Germinal center (tissue), 1 donor: ENCODE data around the gene CEP83.
"Not testable (repeated sequence)": the region's sequence is repeated elsewhere in the genome, so short reads cannot be mapped to it uniquely, and the experiment has no call there.

Source experiments
- DNase-seq: peaks from one replicate; pipeline ENCODE4 v3.0.0; 2012; ENCODE audit warnings: mixed read lengths, low spot score

The CEP83 gene

GRCh38 chr12:94379479-94380113 lies 80.1 kb downstream of the CEP83 start:
- no peak for DNase-seq

GRCh38 chr12:94377599-94377998 lies 82.1 kb downstream of the CEP83 start:
- DNase-seq: no peak

GRCh38 chr12:94374124-94374523 lies 85.5 kb downstream of the CEP83 start:
- DNase-seq: no peak

GRCh38 chr12:94372461-94372860 lies 87.2 kb downstream of the CEP83 start:
- no peak for DNase-seq

- DNase-seq: no peak
Measured at GRCh38 chr12:94362653-94363052, 97.0 kb downstream of the CEP83 start.

- DNase-seq: no peak
Measured at GRCh38 chr12:94359761-94360160, 99.9 kb downstream of the CEP83 start.

GRCh38 chr12:94353130-94353529 lies 106.5 kb downstream of the CEP83 start:
- DNase-seq: no peak

- no peak for DNase-seq
Measured at GRCh38 chr12:94340573-94340972, 119.1 kb downstream of the CEP83 start.

GRCh38 chr12:94338006-94338794 lies 121.5 kb downstream of the CEP83 start:
- no peak for DNase-seq

- DNase-seq: no peak
Measured at GRCh38 chr12:94336211-94336925, 123.3 kb downstream of the CEP83 start.

- no peak for DNase-seq
Measured at GRCh38 chr12:94333396-94333795, 126.3 kb downstream of the CEP83 start.

- DNase-seq: no peak
Measured at GRCh38 chr12:94329366-94329765, 130.3 kb downstream of the CEP83 start.

GRCh38 chr12:94327809-94328208 lies 131.9 kb downstream of the CEP83 start:
- no peak for DNase-seq

- no peak for DNase-seq
Measured at GRCh38 chr12:94326727-94327126, 132.9 kb downstream of the CEP83 start.

- no peak for DNase-seq
Measured at GRCh38 chr12:94326234-94326633, 133.4 kb downstream of the CEP83 start.

GRCh38 chr12:94322346-94322745 lies 137.3 kb downstream of the CEP83 start:
- no peak for DNase-seq

- DNase-seq: no peak
Measured at GRCh38 chr12:94320109-94320508, 139.6 kb downstream of the CEP83 start.

GRCh38 chr12:94318181-94318580 lies 141.5 kb downstream of the CEP83 start:
- DNase-seq: no peak

GRCh38 chr12:94316600-94316999 lies 143.1 kb downstream of the CEP83 start:
- not testable (repeated sequence) for DNase-seq

- no peak for DNase-seq
Measured at GRCh38 chr12:94312378-94312777, 147.3 kb downstream of the CEP83 start.

- no peak for DNase-seq
Measured at GRCh38 chr12:94309373-94309772, 150.3 kb downstream of the CEP83 start.

GRCh38 chr12:94308612-94309011 lies 151.1 kb downstream of the CEP83 start:
- DNase-seq: no peak
